Trophoblast cell (in vitro differentiated cells and primary cell): ENCODE results near the gene HMX1.
A peak's percentile ranks its signal among the peaks of the same experiment; 100 is the strongest.

ENCODE experiments used
- DNase-seq, 2 donors: peaks; one replicate each; pipeline ENCODE4 v3.0.0-alpha.2; 2016
- H2AFZ ChIP-seq: 2 replicates; pipeline ENCODE4 v1.6.1; 2013; ENCODE audit warnings: low read length, moderate library complexity, mild to moderate bottlenecking; ENCODE audit not compliant: insufficient read depth, poor library complexity
- H2AK5ac ChIP-seq: 2 replicates; pipeline ENCODE4 v1.6.1; 2013; ENCODE audit warnings: mild to moderate bottlenecking, low read length
- H2BK120ac ChIP-seq: 2 replicates; pipeline ENCODE4 v1.6.1; 2013; ENCODE audit warnings: low read length, mild to moderate bottlenecking, moderate library complexity; ENCODE audit not compliant: insufficient read depth, poor library complexity
- H2BK12ac ChIP-seq: 2 replicates; pipeline ENCODE4 v1.6.1; 2013; ENCODE audit warnings: mild to moderate bottlenecking, low read length, moderate library complexity
- H2BK5ac ChIP-seq: 2 replicates; pipeline ENCODE4 v1.6.1; 2013; ENCODE audit warnings: low read length, low read depth, moderate library complexity, mild to moderate bottlenecking; ENCODE audit not compliant: poor library complexity
- H3K14ac ChIP-seq: 2 replicates; pipeline ENCODE4 v1.6.1; 2013; ENCODE audit warnings: mild to moderate bottlenecking, low read length
- H3K18ac ChIP-seq: 2 replicates; pipeline ENCODE4 v1.6.1; 2013; ENCODE audit warnings: mild to moderate bottlenecking, low read length
- H3K23ac ChIP-seq: 2 replicates; pipeline ENCODE4 v1.6.1; 2013; ENCODE audit warnings: low read length
- H3K27ac ChIP-seq: 2 replicates; pipeline ENCODE4 v1.5.1; 2013; ENCODE audit warnings: low read depth, mild to moderate bottlenecking, inconsistent platforms, low read length, moderate library complexity
- H3K27me3 ChIP-seq: 2 replicates; pipeline ENCODE4 v1.6.1; 2013; ENCODE audit warnings: inconsistent platforms, mild to moderate bottlenecking, low read length, moderate library complexity; ENCODE audit not compliant: insufficient read depth
- H3K36me3 ChIP-seq, 2 experiments: 1 replicate in 1 of 2; 2 replicates in 1 of 2; pipeline ENCODE4 v1.6.1; 2013; ENCODE audit warnings: low read length in 2 of 2, mild to moderate bottlenecking in 2 of 2, moderate library complexity in 1 of 2; ENCODE audit not compliant: insufficient read depth in 2 of 2, control insufficient read depth in 1 of 2
- H3K4ac ChIP-seq: 2 replicates; pipeline ENCODE4 v1.6.1; 2013; ENCODE audit warnings: low read depth, mild to moderate bottlenecking, low read length, moderate library complexity
- H3K4me1 ChIP-seq, 2 experiments: 1 replicate in 1 of 2; 2 replicates in 1 of 2; pipeline ENCODE4 v1.6.1; 2013; ENCODE audit warnings: low read length in 2 of 2, mild to moderate bottlenecking in 2 of 2, moderate library complexity in 1 of 2; ENCODE audit not compliant: insufficient read depth in 2 of 2, control insufficient read depth in 1 of 2
- H3K4me2 ChIP-seq: 2 replicates; pipeline ENCODE4 v1.6.1; 2013; ENCODE audit warnings: inconsistent platforms, mild to moderate bottlenecking, low read length, moderate library complexity
- H3K4me3 ChIP-seq: 2 replicates; pipeline ENCODE4 v1.5.1; 2013; ENCODE audit warnings: mild to moderate bottlenecking, low read depth, low read length, inconsistent platforms
- H3K79me1 ChIP-seq: one replicate; pipeline ENCODE4 v1.6.1; 2013; ENCODE audit warnings: low read length
- H3K79me2 ChIP-seq: 2 replicates; pipeline ENCODE4 v1.6.1; 2013; ENCODE audit warnings: low read length, mild to moderate bottlenecking; ENCODE audit not compliant: control insufficient read depth, insufficient read depth, poor library complexity
- H3K9ac ChIP-seq: 2 replicates; pipeline ENCODE4 v1.6.1; 2013; ENCODE audit warnings: mild to moderate bottlenecking, low read length
- H3K9me3 ChIP-seq: 2 replicates; pipeline ENCODE4 v1.6.1; 2013; ENCODE audit warnings: low read depth, mild to moderate bottlenecking, control low read depth, inconsistent platforms, low read length; ENCODE audit not compliant: insufficient read depth
- H4K12ac ChIP-seq: 2 replicates; pipeline ENCODE4 v1.6.1; 2013; ENCODE audit warnings: low read depth, mild to moderate bottlenecking, low read length, moderate library complexity
- H4K8ac ChIP-seq: 2 replicates; pipeline ENCODE4 v1.6.1; 2013; ENCODE audit warnings: low read depth, mild to moderate bottlenecking, low read length, moderate library complexity
- H4K91ac ChIP-seq: one replicate; pipeline ENCODE4 v1.6.1; 2013; ENCODE audit warnings: low read depth, mild to moderate bottlenecking, low read length, moderate library complexity
- WGBS: extraction: QIAGEN DNeasy Blood & Tissue Kit; methylation state at CpG from one replicate; pipeline ENCODE4 v1.1.7; 2013; ENCODE audit warnings: missing lambda C conversion rate; ENCODE audit not compliant: insufficient read length, insufficient coverage; ENCODE audit errors: extremely low coverage; 5-methylcytosine and 5-hydroxymethylcytosine counted together

The HMX1 gene

GRCh38 chr4:8857766-8858700 is 13.6 kb downstream of the HMX1 start:
- Histone ChIP-seq H3K4me3 (no peak overlapping the region), H3K18ac (no peak overlapping the region), H3K27me3 (peaks cover 78% of the 10 kb centered on the region), H4K8ac (peak overlapping the region; percentile 25), H4K12ac (no peak overlapping the region), H3K27ac (no peak overlapping the region), H3K4ac (no peak overlapping the region), H3K9me3 (peaks cover 20% of the 10 kb centered on the region), H2BK120ac (peak overlapping the region; percentile 12), H2AFZ (no peak overlapping the region), H3K79me1 (peaks cover 5% of the 10 kb centered on the region), H2AK5ac (no peak overlapping the region), H3K23ac (no peak overlapping the region), H3K4me1 (peaks cover 25 to 30% of the 10 kb centered on the region in 2 experiments), H3K79me2 (no peaks in the 10 kb centered on the region), H4K91ac (no peak overlapping the region), H3K9ac (no peak overlapping the region), H2BK12ac (no peak overlapping the region), H3K4me2 (peak overlapping the region; percentile 26), H2BK5ac (no peak overlapping the region), H3K14ac (no peak overlapping the region), H3K36me3 (no peaks in the 10 kb centered on the region)
- no peak for DNase-seq
- no CpG with 5 or more reads among the region's 74 CpGs for WGBS

DNA sequence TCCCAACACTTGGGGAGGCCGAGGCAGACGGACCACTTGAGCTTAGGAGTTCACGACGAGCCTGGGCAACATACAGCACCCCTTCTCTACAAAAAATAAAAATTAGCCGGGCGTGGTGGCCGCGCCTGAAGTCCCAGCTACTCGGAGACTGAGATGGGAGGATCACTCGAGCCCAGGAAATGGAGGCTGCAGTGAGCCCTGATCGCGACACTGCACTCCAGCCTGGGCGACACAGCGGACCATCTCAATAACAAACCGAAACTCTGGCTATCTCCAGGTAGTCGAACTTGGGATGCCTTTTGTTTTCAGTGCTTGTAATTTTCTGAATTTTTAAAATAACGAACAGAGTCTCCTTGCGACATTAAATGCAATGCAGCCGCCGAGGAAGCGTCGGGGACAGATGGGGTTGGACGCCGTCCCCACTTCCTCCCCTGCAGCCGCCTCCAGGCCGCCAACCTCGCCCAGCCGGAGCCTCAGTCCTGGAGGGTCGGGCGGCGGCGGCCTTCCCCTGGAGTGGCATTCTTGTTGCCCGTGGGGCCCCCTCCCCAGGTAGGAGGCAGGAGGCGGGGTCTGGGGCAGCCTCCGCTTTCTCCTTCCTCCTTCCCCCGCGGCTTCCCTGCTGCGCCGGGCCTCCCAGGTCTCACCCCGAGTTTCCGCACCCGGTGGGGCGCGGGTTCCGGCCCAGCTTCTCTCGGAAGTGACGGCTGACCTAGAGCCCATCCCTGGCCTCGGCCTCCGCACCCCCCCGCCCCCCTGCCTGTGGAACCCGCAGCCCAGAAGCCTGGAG is 14.6 kb downstream of the HMX1 start:
- H3K9ac ChIP-seq: no peak overlapping the region
- H3K27ac ChIP-seq: no peak overlapping the region
- no peak overlapping the region for H4K91ac ChIP-seq
- peak overlapping the region; percentile 30 for H2AFZ ChIP-seq
- DNase-seq: no peak
- H4K12ac ChIP-seq: peak overlapping the region; percentile 39
- H3K14ac ChIP-seq: no peak overlapping the region
- peaks cover 5% of the 10 kb centered on the region for H3K79me1 ChIP-seq
- H3K4me3 ChIP-seq: no peak overlapping the region
- WGBS: no CpG with 5 or more reads among the region's 51 CpGs
- H2AK5ac ChIP-seq: no peak overlapping the region
- peaks cover 17% of the 10 kb centered on the region for H3K9me3 ChIP-seq
- no peak overlapping the region for H2BK12ac ChIP-seq
- H2BK5ac ChIP-seq: no peak overlapping the region
- H4K8ac ChIP-seq: peak overlapping the region; percentile 25
- no peak overlapping the region for H3K4ac ChIP-seq
- H3K18ac ChIP-seq: no peak overlapping the region
- peaks cover 70% of the 10 kb centered on the region for H3K27me3 ChIP-seq
- H3K4me2 ChIP-seq: peak overlapping the region; percentile 26
- H2BK120ac ChIP-seq: no peak overlapping the region
- no peak overlapping the region for H3K23ac ChIP-seq
- no peaks in the 10 kb centered on the region for H3K79me2 ChIP-seq
- peaks cover 25 to 30% of the 10 kb centered on the region in 2 experiments for H3K4me1 ChIP-seq
- no peaks in the 10 kb centered on the region for H3K36me3 ChIP-seq

DNA sequence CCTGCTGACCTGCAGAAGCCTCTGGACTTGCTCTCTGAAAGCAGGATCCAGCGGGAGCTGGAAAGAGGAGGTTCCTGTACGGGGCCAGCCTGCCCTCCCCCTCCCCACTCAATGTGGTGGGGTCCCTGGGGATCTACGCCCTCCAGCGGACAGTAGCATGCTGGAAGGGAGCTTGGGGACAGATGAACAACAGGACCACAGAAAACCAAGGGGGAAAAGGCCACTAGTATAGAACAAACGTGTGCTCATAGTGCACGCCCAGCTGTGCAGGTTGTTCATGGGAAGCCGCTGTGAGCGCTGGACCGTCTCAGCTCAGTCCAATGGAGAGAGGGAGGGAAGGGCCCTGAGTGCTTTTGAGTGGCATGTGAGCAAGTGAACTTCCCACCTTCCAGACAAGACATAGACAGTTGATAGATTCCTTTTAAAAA is 15.8 kb downstream of the HMX1 start:
- no CpG with 5 or more reads among the region's 9 CpGs for WGBS

DNA sequence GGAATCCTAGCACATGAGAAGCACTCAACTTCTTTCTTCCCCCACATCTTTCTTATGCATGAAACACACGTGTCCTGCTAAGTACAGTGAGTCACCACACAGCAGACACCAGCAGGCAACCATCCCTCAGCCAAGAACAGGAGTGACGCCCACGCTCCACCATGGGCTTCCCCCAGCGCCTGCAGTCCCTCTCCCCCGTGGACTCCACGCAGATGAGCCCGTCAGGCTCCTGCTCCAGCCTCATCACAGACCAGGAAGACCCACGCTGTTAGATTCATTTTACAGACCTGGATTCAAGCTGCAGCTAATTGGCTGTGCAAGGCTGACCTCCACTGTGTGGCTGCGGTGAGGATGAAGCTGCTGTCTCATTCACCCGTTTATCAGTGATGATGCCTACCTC is 16.7 kb downstream of the HMX1 start:
- Histone ChIP-seq H3K36me3 (no peaks in the 10 kb centered on the region), H3K23ac (no peak overlapping the region), H2BK5ac (no peak overlapping the region), H3K27me3 (peaks cover 50% of the 10 kb centered on the region), H4K8ac (no peak overlapping the region), H3K14ac (no peak overlapping the region), H4K91ac (no peak overlapping the region), H2AK5ac (no peak overlapping the region), H3K9ac (no peak overlapping the region), H3K18ac (no peak overlapping the region), H3K4me3 (peak overlapping the region; percentile 10), H3K4ac (no peak overlapping the region), H2BK120ac (no peak overlapping the region), H3K9me3 (peaks cover 12% of the 10 kb centered on the region), H3K4me2 (no peak overlapping the region), H2BK12ac (no peak overlapping the region), H3K4me1 (peaks cover 10 to 14% of the 10 kb centered on the region in 2 experiments), H3K79me1 (no peaks in the 10 kb centered on the region), H4K12ac (no peak overlapping the region), H3K79me2 (no peaks in the 10 kb centered on the region), H2AFZ (no peak overlapping the region), H3K27ac (no peak overlapping the region)
- no CpG with 5 or more reads among the region's 10 CpGs for WGBS
- no peak for DNase-seq

More for the DNA sequence above, 15.8 kb downstream of the HMX1 start:
- H2AK5ac ChIP-seq: no peak overlapping the region
- no peak overlapping the region for H3K27ac ChIP-seq
- no peak overlapping the region for H4K8ac ChIP-seq
- H3K4me1 ChIP-seq: peaks cover 15 to 19% of the 10 kb centered on the region in 2 experiments
- peak overlapping the region; percentile 28 for H3K4me2 ChIP-seq
- H3K27me3 ChIP-seq: peaks cover 58% of the 10 kb centered on the region
- H3K23ac ChIP-seq: no peak overlapping the region
- no peak overlapping the region for H3K18ac ChIP-seq
- H4K91ac ChIP-seq: no peak overlapping the region
- no peak overlapping the region for H3K4me3 ChIP-seq
- no peak overlapping the region for H2BK5ac ChIP-seq
- peaks cover 17% of the 10 kb centered on the region for H3K9me3 ChIP-seq
- no peaks in the 10 kb centered on the region for H3K36me3 ChIP-seq
- DNase-seq: no peak
- H2BK12ac ChIP-seq: no peak overlapping the region
- H2BK120ac ChIP-seq: no peak overlapping the region
- H3K14ac ChIP-seq: no peak overlapping the region
- no peak overlapping the region for H3K9ac ChIP-seq
- H3K4ac ChIP-seq: no peak overlapping the region
- H3K79me2 ChIP-seq: no peaks in the 10 kb centered on the region
- H3K79me1 ChIP-seq: no peaks in the 10 kb centered on the region
- H4K12ac ChIP-seq: no peak overlapping the region
- no peak overlapping the region for H2AFZ ChIP-seq
